22Rv1 (cell line): ENCODE results near the gene GFI1B.

Experiments used
- ZFX ChIP-seq: fragments of 450-650 bp; IDR thresholded peaks from 2 replicates; pipeline ENCODE4 v1.6.1; 2017; ENCODE audit warnings: antibody characterized with exemption, borderline replicate concordance
- TF ChIP-seq, protein P1 (sequence below): fragments of 450-650 bp; IDR thresholded peaks from 2 replicates; pipeline ENCODE4 v1.5.1; 2017; ENCODE audit warnings: mild to moderate bottlenecking

GRCh38 chr9:132955123-132955522 is 23.4 kb upstream of the GFI1B start:
- TF ChIP-seq, protein P1, sequence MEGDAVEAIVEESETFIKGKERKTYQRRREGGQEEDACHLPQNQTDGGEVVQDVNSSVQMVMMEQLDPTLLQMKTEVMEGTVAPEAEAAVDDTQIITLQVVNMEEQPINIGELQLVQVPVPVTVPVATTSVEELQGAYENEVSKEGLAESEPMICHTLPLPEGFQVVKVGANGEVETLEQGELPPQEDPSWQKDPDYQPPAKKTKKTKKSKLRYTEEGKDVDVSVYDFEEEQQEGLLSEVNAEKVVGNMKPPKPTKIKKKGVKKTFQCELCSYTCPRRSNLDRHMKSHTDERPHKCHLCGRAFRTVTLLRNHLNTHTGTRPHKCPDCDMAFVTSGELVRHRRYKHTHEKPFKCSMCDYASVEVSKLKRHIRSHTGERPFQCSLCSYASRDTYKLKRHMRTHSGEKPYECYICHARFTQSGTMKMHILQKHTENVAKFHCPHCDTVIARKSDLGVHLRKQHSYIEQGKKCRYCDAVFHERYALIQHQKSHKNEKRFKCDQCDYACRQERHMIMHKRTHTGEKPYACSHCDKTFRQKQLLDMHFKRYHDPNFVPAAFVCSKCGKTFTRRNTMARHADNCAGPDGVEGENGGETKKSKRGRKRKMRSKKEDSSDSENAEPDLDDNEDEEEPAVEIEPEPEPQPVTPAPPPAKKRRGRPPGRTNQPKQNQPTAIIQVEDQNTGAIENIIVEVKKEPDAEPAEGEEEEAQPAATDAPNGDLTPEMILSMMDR: no peak
- no peak for TF ChIP-seq ZFX
